Upper lobe of left lung (tissue), 6 donors: ENCODE results near the gene NR3C2. TPM values are rescaled to one million over a fixed set of nuclear protein-coding genes. Genes with fewer than 3 reads are reported as not detected.
A peak's percentile ranks its signal among the peaks of the same experiment; 100 is the strongest.

Source experiments
- ATAC-seq, 2 donors: fragments of 200-7000 bp; cut with Tn5 transposase; one replicate each; pipeline ENCODE4 v1.9.1; 2022; ENCODE audit warnings: mild to moderate bottlenecking in 2 of 2, moderate library complexity in 2 of 2; ENCODE audit not compliant: low FRiP score in 2 of 2
- DNase-seq, 2 donors: peaks; one replicate each; pipeline ENCODE4 v3.0.0-alpha.2; 2019 to 2020
- H3K27ac ChIP-seq, 4 donors: fragments of 200-600 bp; sonication (generic); one replicate each; pipeline ENCODE4 v1.5.1; 2016 to 2019
- H3K27me3 ChIP-seq, 4 donors: fragments of 200-600 bp; sonication (generic); one replicate each; pipeline ENCODE4 v1.5.1; 2017 to 2019
- H3K36me3 ChIP-seq, 4 donors: fragments of 200-600 bp; sonication (generic); one replicate each; pipeline ENCODE4 v1.5.1; 2016 to 2019
- H3K4me1 ChIP-seq, 4 donors: fragments of 200-600 bp; sonication (generic); one replicate each; pipeline ENCODE4 v1.5.1; 2018 to 2019
- H3K4me3 ChIP-seq, 4 donors: fragments of 200-600 bp; sonication (generic); one replicate each; pipeline ENCODE4 v1.5.1; 2017 to 2019; ENCODE audit warnings: mild to moderate bottlenecking in 2 of 4, moderate library complexity in 1 of 4
- H3K9me3 ChIP-seq, 4 donors: fragments of 200-600 bp; sonication (generic); one replicate each; pipeline ENCODE4 v1.5.1; 2018 to 2019
- CTCF ChIP-seq, 6 experiments: fragments of 450-650 bp in 4 of 6; fragments of 200-600 bp in 2 of 6; sonication (generic) in 2 of 6; IDR thresholded peaks; one replicate each; pipeline ENCODE4 v1.5.1; 2016 to 2019; ENCODE audit warnings: antibody characterized with exemption in 6 of 6
- EP300 ChIP-seq, 4 donors: sonication (generic); formaldehyde crosslinking; IDR thresholded peaks; one replicate each; pipeline ENCODE4 v1.5.1; 2017; ENCODE audit warnings: antibody characterized with exemption in 4 of 4, control low read depth in 2 of 4
- POLR2A ChIP-seq, 4 donors: fragments of 450-650 bp; IDR thresholded peaks; one replicate each; pipeline ENCODE4 v1.5.1; 2016 to 2017; ENCODE audit warnings: antibody characterized with exemption in 4 of 4, mild to moderate bottlenecking in 2 of 4
- POLR2AphosphoS5 ChIP-seq, 2 donors: sonication (generic); formaldehyde crosslinking; IDR thresholded peaks; one replicate each; pipeline ENCODE4 v1.5.1; 2017; ENCODE audit warnings: antibody characterized with exemption in 2 of 2
- WGBS, 2 donors: methylation state at CpG; one replicate each; pipeline ENCODE4 v1.1.5; 2017 to 2018; 5-methylcytosine and 5-hydroxymethylcytosine counted together
- total RNA-seq, 6 donors: library from RNA; depleted of rRNA in 4 of 6; stranded (reverse); fragments of >200 nt in 4 of 6; gene quantifications; one replicate each; pipeline versions ENCODE4 v1.1.0 to v1.2.1, GENCODE V29; 2016 to 2021
- donor health status: DM: no; HTN: no; CAD: no; lungs with moderate emphysema.
- donor health status: DM: no; HTN: yes; CAD: no; lungs with severe emphysema.

NR3C2 gene
- total RNA-seq, 6 donors from 2014 or later = 10.3 to 39.8 (median 23.7) TPM

DNA sequence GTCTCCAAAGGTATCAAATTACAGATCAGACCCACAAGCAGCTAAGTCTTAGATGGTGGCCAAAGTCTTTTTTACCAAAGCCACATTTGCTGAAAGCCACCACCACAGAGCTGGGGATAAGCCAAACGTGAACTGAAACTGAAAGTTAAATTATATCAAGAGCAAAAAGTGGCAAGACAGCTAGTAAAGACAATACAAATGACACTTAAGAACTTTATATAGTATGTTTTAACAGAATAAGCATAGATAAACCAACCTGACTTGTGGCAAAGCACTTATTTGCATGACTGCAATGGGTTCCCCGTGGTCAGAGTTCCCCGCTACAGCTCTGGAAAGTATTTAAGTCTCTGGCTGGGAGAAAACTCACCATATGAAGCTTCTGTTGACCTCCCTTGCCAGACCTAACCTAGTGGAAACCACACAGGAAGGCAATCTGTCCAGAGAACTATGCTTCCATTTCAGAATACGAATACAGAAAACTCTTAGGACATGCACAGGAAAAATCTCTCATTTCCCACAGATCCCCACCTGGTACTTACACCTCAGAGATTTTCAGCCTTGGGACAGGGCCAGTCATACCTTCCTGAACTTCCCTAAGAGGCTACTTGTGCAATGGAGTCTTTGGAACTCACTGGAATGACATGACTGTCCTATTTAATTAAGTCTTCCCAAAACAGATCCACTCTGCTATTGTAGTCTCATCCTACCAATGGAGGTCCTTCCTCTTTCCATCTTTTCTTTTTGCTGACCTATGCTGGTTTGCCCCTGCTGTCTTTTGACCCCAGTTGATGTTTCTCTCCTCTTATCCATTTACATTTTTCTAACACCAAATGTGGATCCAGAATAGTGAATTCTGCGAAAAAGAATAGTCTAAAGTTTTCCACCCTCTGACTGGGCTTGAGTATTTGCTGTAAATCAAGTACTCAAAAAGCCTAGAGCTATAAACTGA, 225.1 kb downstream of the NR3C2 start:
- Histone ChIP-seq H3K4me1 (peaks cover 5 to 29% (median 24%) of the 10 kb centered on the region in 4 donors), H3K9me3 (no peaks in the 10 kb centered on the region), H3K27ac (peak overlapping the region; percentile 12 to 48 (median 30)), H3K4me3 (peak overlapping the region in 3 of 4 donors; percentile 21 to 39 (median 22)), H3K36me3 (no peaks in the 10 kb centered on the region), H3K27me3 (no peaks in the 10 kb centered on the region)
- TF ChIP-seq EP300 (IDR thresholded peaks at IDR 0.05) (no peak), POLR2A (IDR thresholded peaks at IDR 0.05) (no peak), CTCF (IDR thresholded peaks at IDR 0.05) (no peak), POLR2AphosphoS5 (IDR thresholded peaks at IDR 0.05) (no peak)
- DNase-seq (no peak), ATAC-seq (peak in 1 of 2 donors; percentile 40)
- 33 to 55% methylated on average over 5 of the region's 5 CpGs for WGBS, 2 donors

DNA sequence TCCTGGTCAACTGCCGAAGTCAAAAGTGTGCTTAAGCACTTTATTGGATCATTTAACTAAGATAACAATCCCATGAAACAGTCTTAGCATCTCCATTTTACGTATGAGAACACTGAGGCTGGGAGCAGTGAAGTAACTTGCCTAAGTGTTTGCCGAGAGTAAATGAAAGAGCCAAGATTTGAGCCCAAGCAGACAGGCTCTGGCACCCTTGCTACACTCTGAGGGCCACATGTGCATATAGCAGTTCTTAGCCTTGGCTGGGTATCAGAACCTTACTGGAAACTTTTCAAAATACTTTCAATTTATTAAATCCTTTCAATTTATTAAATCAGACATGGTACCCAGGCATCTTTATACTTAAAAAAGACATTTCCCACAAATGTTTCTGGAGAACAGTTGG, 225.9 kb downstream of the NR3C2 start:
- no peak for ATAC-seq
- peak overlapping the region in 1 of 4 donors; percentile 39 for H3K4me3 ChIP-seq
- peaks cover 5 to 29% (median 24%) of the 10 kb centered on the region in 4 donors for H3K4me1 ChIP-seq
- WGBS, 2 donors = 74 to 77% methylated on average over 3 of the region's 3 CpGs
- H3K27ac ChIP-seq = peak overlapping the region in 3 of 4 donors; percentile 12 to 48 (median 33)
- H3K9me3 ChIP-seq = no peaks in the 10 kb centered on the region
- H3K27me3 ChIP-seq = no peaks in the 10 kb centered on the region
- TF ChIP-seq CTCF (IDR thresholded peaks at IDR 0.05) (no peak), POLR2A (IDR thresholded peaks at IDR 0.05) (no peak), EP300 (IDR thresholded peaks at IDR 0.05) (no peak), POLR2AphosphoS5 (IDR thresholded peaks at IDR 0.05) (no peak)
- no peaks in the 10 kb centered on the region for H3K36me3 ChIP-seq
- no peak for DNase-seq

- no peak for TF ChIP-seq CTCF (IDR thresholded peaks at IDR 0.05)
- no peak for TF ChIP-seq POLR2AphosphoS5 (IDR thresholded peaks at IDR 0.05)
- TF ChIP-seq POLR2A (IDR thresholded peaks at IDR 0.05) = no peak
- 59 to 61% methylated on average over 3 of the region's 3 CpGs for WGBS, 2 donors
- no peaks in the 10 kb centered on the region for H3K36me3 ChIP-seq
- peak overlapping the region in 1 of 4 donors; percentile 12 for H3K27ac ChIP-seq
- DNase-seq (no peak), ATAC-seq (peak in 1 of 2 donors; percentile 68)
- H3K4me3 ChIP-seq = no peak overlapping the region
- H3K9me3 ChIP-seq = no peaks in the 10 kb centered on the region
- peaks cover 5 to 29% (median 24%) of the 10 kb centered on the region in 4 donors for H3K4me1 ChIP-seq
- no peaks in the 10 kb centered on the region for H3K27me3 ChIP-seq
Measured at GRCh38 chr4:148215202-148215601, 227.0 kb downstream of the NR3C2 start.

DNA sequence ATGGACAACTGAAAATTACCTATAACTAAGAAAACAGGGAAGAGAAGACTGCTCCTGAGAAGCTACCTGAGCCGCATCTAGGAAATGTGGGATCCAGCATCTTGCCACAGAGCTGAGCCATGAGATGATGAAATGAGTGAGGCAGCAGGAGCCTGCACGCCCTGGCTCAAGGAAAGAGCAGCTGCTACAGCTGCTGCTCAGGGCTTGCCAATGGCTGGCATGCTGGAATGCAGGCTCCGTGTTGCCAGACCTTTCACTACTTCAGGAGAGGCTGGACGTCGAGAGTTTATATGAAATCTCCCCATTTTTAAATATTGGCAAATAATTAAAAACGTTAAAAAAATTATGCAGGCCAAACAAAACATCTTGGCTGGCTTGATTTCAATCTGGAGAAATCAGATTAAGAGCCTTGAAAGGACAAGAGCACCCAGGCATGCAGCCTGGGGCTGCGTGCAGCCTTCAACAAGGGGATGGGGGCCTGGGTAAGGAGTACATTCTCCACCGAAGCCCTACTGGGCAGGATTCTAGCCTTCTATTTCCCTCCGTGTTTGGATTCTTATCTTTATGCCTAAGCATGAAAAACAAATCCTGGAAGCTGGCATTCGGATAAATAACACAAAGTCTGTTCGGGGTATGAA, 227.6 kb downstream of the NR3C2 start:
- Histone ChIP-seq H3K27me3 (no peaks in the 10 kb centered on the region), H3K9me3 (no peaks in the 10 kb centered on the region), H3K4me1 (peaks cover 5 to 29% (median 24%) of the 10 kb centered on the region in 4 donors), H3K27ac (peak overlapping the region in 1 of 4 donors; percentile 12), H3K36me3 (no peaks in the 10 kb centered on the region), H3K4me3 (no peak overlapping the region)
- peak in 1 of 2 donors; percentile 47 for DNase-seq
- WGBS, 2 donors = 47 to 53% methylated on average over 11 of the region's 11 CpGs
- no peak for TF ChIP-seq EP300 (IDR thresholded peaks at IDR 0.05)
- no peak for TF ChIP-seq CTCF (IDR thresholded peaks at IDR 0.05)
- no peak for TF ChIP-seq POLR2AphosphoS5 (IDR thresholded peaks at IDR 0.05)
- TF ChIP-seq POLR2A (IDR thresholded peaks at IDR 0.05) = no peak
- ATAC-seq = peak in 1 of 2 donors; percentile 57
